Endothelial cell of umbilical vein (primary cell): Measurements from ENCODE around the gene CTR9. TPM values are rescaled to one million over a fixed set of nuclear protein-coding genes. Genes with fewer than 3 reads are reported as not detected.

Experiments used
- BruUV-seq: library from RNA; stranded (reverse); fragments of 400-500 nt; replicated peaks from 2 replicates; lab custom pipeline; 2021; lab: Mats Ljungman, UMichigan
- CTCF ChIA-PET: fragments of 300-600, 350-600 bp; sonication (Branson Sonifier 250); formaldehyde crosslinking; loops from one replicate; lab custom pipeline; 2021; ENCODE audit warnings: antibody characterized with exemption, inconsistent platforms; lab: Charles Lee
- POLR2A ChIA-PET: fragments of 300-600, 350-600 bp; sonication (Branson Sonifier 250); formaldehyde crosslinking; loops from one replicate; lab custom pipeline; 2021; ENCODE audit warnings: antibody characterized with exemption, inconsistent platforms; lab: Charles Lee
- DNase-seq: peaks from one replicate; pipeline ENCODE4 v3.0.0-alpha.2; 2011; ENCODE audit warnings: low read depth, low spot score
- FAIRE-seq: peaks from 2 replicates; lab custom pipeline; 2011; peaks lifted over from hg19 to GRCh38; lab: Jason Lieb, UNC
- H2AFZ ChIP-seq: 2 replicates; pipeline ENCODE4 v1.6.0; 2012; ENCODE audit warnings: low read depth, low read length, control low read depth, inconsistent platforms
- H3K27ac ChIP-seq: 2 replicates; pipeline ENCODE4 v1.5.1; 2011; ENCODE audit warnings: low read depth, mild to moderate bottlenecking, control low read depth, low read length, moderate library complexity; ENCODE audit not compliant: insufficient read depth
- H3K27me3 ChIP-seq, 2 experiments: 2 replicates each; pipeline versions ENCODE4 v1.6.0 to v1.6.1; 2011; ENCODE audit warnings: low read length in 2 of 2, mixed read lengths in 1 of 2; ENCODE audit not compliant: control insufficient read depth in 2 of 2, insufficient read depth in 2 of 2
- H3K36me3 ChIP-seq, 2 experiments: 2 replicates in 1 of 2; 3 replicates in 1 of 2; pipeline ENCODE4 v1.5.1; 2011; ENCODE audit warnings: low read length in 2 of 2, mild to moderate bottlenecking in 1 of 2, moderate library complexity in 1 of 2; ENCODE audit not compliant: control insufficient read depth in 2 of 2, insufficient read depth in 2 of 2; ENCODE audit errors: extremely low read depth in 1 of 2
- H3K4me1 ChIP-seq: 3 replicates; pipeline ENCODE4 v1.5.1; 2011; ENCODE audit warnings: mild to moderate bottlenecking, low read length; ENCODE audit not compliant: control insufficient read depth, insufficient read depth; ENCODE audit errors: extremely low read depth
- H3K4me2 ChIP-seq: 2 replicates; pipeline ENCODE4 v1.6.1; 2011; ENCODE audit warnings: low read length, control low read depth, mixed read lengths; ENCODE audit not compliant: insufficient read depth
- H3K4me3 ChIP-seq, 3 experiments: fragments of 200-600 bp in 1 of 3; sonication (generic), shearing (Covaris generic) in 1 of 3; replicated peaks in 1 of 3; 2 replicates each; pipeline ENCODE4 v1.5.1; 2011 to 2016; ENCODE audit warnings: control low read depth in 3 of 3, low read length in 3 of 3, mild to moderate bottlenecking in 2 of 3, inconsistent platforms in 1 of 3, low read depth in 1 of 3, moderate library complexity in 1 of 3; ENCODE audit not compliant: insufficient read depth in 1 of 3
- H3K79me2 ChIP-seq: 2 replicates; pipeline ENCODE4 v1.6.0; 2012; ENCODE audit warnings: low read length, inconsistent platforms; ENCODE audit not compliant: control insufficient read depth, insufficient read depth
- H3K9ac ChIP-seq: replicated peaks from 2 replicates; pipeline ENCODE3; 2011; ENCODE audit warnings: low read length, control low read depth; ENCODE audit not compliant: insufficient read depth; ENCODE audit errors: extremely low read depth
- H3K9me1 ChIP-seq: replicated peaks from 3 replicates; pipeline ENCODE4 v1.6.0; 2011; ENCODE audit warnings: mild to moderate bottlenecking, low read length; ENCODE audit not compliant: control insufficient read depth, insufficient read depth; ENCODE audit errors: extremely low read depth
- H3K9me3 ChIP-seq: replicated peaks from 2 replicates; pipeline ENCODE4 v1.5.1; 2012; ENCODE audit warnings: low read length, inconsistent platforms; ENCODE audit not compliant: control insufficient read depth, insufficient read depth
- H4K20me1 ChIP-seq: replicated peaks from 2 replicates; pipeline ENCODE3; 2011; ENCODE audit warnings: mild to moderate bottlenecking, low read length; ENCODE audit not compliant: control insufficient read depth, insufficient read depth; ENCODE audit errors: extremely low read depth
- EZH2 ChIP-seq: IDR thresholded peaks from 2 replicates; pipeline ENCODE4 v1.6.1; 2012; ENCODE audit warnings: borderline replicate concordance, low read depth, mild to moderate bottlenecking, moderate library complexity, low read length, inconsistent platforms; ENCODE audit not compliant: severe bottlenecking
- FOS ChIP-seq: IDR thresholded peaks from 2 replicates; pipeline ENCODE4 v1.6.1; 2011; ENCODE audit warnings: mild to moderate bottlenecking, low read length, moderate library complexity, borderline replicate concordance; ENCODE audit not compliant: insufficient read depth
- GATA2 ChIP-seq: IDR thresholded peaks from 2 replicates; pipeline ENCODE4 v1.7.0; 2011; ENCODE audit warnings: low read depth, mild to moderate bottlenecking, moderate library complexity, mixed read lengths, low read length; ENCODE audit not compliant: insufficient read length, insufficient read depth
- JUN ChIP-seq: IDR thresholded peaks from 2 replicates; pipeline ENCODE4 v1.6.1; 2011; ENCODE audit warnings: borderline replicate concordance, low read depth; ENCODE audit not compliant: insufficient read length, insufficient read depth
- MYC ChIP-seq: IDR thresholded peaks from one replicate; pipeline ENCODE4 v1.6.1; 2011; ENCODE audit warnings: mild to moderate bottlenecking, low read depth, low read length
- POLR2A ChIP-seq: IDR thresholded peaks from 2 replicates; pipeline ENCODE4 v1.6.1; 2012; ENCODE audit warnings: low read depth, mild to moderate bottlenecking, control low read depth, low read length
- POLR2AphosphoS5 ChIP-seq: IDR thresholded peaks from 2 replicates; pipeline ENCODE4 v1.6.1; 2012; ENCODE audit warnings: low read depth, mild to moderate bottlenecking, control low read depth, low read length, moderate library complexity; ENCODE audit not compliant: insufficient read depth
- dilution Hi-C: fragments of 300-500 bp; cut with MboI; formaldehyde crosslinking; loops from one replicate; pipeline ENCODE4 v1.15.0; 2019; ENCODE audit warnings: low sequenced_read_pairs; ENCODE audit not compliant: extremely low pct_ligation_motif_present
- intact Hi-C: fragments of 100-400 bp; cut with micrococcal nuclease; formaldehyde crosslinking; loops from one replicate; pipeline ENCODE4 v1.10.0; 2022
- polyA plus RNA-seq, 4 experiments: library from polyadenylated mRNA; depleted of rRNA in 3 of 4; stranded (reverse) in 3 of 4; unstranded in 1 of 4; fragments of >200 nt; gene quantifications; 2 replicates each; pipeline versions ENCODE4 v1.2.1 to v1.2.3, GENCODE V29; 2011 to 2012; ENCODE audit warnings: missing spikeins in 1 of 4
- total RNA-seq: library from RNA; stranded (reverse); gene quantifications from 2 replicates; pipeline ENCODE4 v1.2.3, GENCODE V29; 2021
- TF ChIP-seq, protein P1 (sequence below), 2 donors: IDR thresholded peaks; 1 replicate in 1 of 2; 2 replicates in 1 of 2; pipeline ENCODE4 v1.5.1; 2011; ENCODE audit warnings: low read length in 2 of 2, mild to moderate bottlenecking in 2 of 2, moderate library complexity in 2 of 2, control low read depth in 1 of 2, inconsistent platforms in 1 of 2, low read depth in 1 of 2; ENCODE audit not compliant: insufficient read depth in 1 of 2; ENCODE audit errors: extremely low read depth in 1 of 2
- TF ChIP-seq, protein P2 (sequence below): IDR thresholded peaks from 2 replicates; pipeline ENCODE4 v1.6.1; 2011; ENCODE audit not compliant: insufficient read depth, insufficient read length

CTR9 gene
- total and polyA plus RNA-seq, 2 donors (not counting 3 experiments of a cell fraction or from before 2014, with no cell fraction given) = 7.5 to 33.2 TPM

DNA sequence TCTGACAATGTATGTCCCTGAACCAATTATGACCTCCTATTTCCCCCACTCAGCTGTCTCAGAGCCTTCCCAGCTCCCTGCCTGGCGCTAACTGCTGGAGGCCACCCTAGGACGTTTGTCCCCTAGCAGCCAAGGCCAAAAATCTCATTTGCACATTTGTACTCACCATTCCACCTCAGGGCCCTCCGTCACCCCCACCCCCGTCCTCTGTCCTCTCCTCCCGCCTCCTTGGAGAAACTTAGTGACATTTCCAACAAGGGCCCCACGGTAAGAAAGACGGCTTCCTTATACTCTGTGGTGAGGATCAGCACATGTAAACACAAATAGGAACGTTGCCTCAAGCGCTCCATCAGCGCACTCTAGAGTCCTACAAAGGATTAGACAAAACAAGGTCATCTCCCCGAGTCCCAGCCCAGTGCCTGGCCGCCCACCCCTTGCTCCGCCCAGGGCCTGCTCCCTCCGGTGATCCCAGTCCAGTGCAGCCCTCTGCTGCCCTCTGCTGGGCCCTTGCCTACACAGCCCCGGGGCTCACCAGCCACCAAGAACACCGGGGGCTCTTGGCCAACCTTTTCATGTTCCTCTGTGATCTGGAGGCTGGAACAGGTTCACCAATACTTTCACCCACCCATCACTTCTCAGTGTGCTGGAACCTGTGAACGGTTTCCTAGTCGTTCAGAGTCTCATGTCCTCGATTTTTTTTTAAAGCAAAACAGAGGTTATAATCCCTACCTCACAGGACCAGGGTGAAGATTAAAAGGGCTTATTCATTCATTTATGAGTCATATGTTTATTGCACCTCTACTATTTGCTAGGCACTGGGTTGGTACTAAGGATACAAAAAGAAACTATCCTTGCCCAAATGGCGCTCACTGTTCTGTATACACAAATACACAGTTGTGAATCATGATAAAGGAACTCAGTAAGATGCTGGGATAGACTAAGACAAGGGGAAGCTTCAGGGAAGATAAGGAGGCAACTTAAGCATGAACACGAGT lies 15.3 kb upstream of the CTR9 start:
- TF ChIP-seq JUN (peak; percentile 33), MYC (no peak), GATA2 (no peak), POLR2A (no peak), FOS (peak; percentile 33), EZH2 (no peak), POLR2AphosphoS5 (peak; percentile 54)
- TF ChIP-seq, protein P1, sequence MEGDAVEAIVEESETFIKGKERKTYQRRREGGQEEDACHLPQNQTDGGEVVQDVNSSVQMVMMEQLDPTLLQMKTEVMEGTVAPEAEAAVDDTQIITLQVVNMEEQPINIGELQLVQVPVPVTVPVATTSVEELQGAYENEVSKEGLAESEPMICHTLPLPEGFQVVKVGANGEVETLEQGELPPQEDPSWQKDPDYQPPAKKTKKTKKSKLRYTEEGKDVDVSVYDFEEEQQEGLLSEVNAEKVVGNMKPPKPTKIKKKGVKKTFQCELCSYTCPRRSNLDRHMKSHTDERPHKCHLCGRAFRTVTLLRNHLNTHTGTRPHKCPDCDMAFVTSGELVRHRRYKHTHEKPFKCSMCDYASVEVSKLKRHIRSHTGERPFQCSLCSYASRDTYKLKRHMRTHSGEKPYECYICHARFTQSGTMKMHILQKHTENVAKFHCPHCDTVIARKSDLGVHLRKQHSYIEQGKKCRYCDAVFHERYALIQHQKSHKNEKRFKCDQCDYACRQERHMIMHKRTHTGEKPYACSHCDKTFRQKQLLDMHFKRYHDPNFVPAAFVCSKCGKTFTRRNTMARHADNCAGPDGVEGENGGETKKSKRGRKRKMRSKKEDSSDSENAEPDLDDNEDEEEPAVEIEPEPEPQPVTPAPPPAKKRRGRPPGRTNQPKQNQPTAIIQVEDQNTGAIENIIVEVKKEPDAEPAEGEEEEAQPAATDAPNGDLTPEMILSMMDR (IDR thresholded peaks at IDR 0.05; ENCODE audit: extremely low read depth in 1 of 2, insufficient read depth in 1 of 2, low read depth in 1 of 2, low read length in 2 of 2) = peak; percentile 98
- TF ChIP-seq, protein P2, sequence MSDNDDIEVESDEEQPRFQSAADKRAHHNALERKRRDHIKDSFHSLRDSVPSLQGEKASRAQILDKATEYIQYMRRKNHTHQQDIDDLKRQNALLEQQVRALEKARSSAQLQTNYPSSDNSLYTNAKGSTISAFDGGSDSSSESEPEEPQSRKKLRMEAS = no peak
- Histone ChIP-seq H3K4me1 (peaks cover 10% of the 10 kb centered on the region), H3K9ac (no peak overlapping the region), H3K79me2 (no peaks in the 10 kb centered on the region), H3K9me1 (no peaks in the 10 kb centered on the region), H3K27ac (peak overlapping the region; percentile 41), H3K36me3 (no peaks in the 10 kb centered on the region), H2AFZ (peak overlapping the region; percentile 83), H3K4me2 (peak overlapping the region; percentile 51), H4K20me1 (no peaks in the 10 kb centered on the region), H3K4me3 (no peak overlapping the region), H3K27me3 (no peaks in the 10 kb centered on the region), H3K9me3 (no peaks in the 10 kb centered on the region)
- dilution Hi-C loops (no loop called here), intact Hi-C loops (loop anchor here (1.0 to 5.0 kb wide), 14 partner anchors 76 to 977 kb away; no protein-coding TSS in a partner anchor)
- DNase-seq = peak; percentile 92
- no TSS peak for BruUV-seq
- peak; percentile 93 for FAIRE-seq
- ChIA-PET POLR2A (interaction anchor here (0.6 kb wide), 1 partner anchor 414 kb away, joined by 4 read pairs; no protein-coding TSS in a partner anchor), CTCF (interaction anchor here (0.6 to 3.2 kb wide), 24 partner anchors 23 to 976 kb away, joined by 3 to 39 read pairs (median 6); partner anchors contain the start of gene RNF141)
